ENCODE data around the gene HEG1.

DNA sequence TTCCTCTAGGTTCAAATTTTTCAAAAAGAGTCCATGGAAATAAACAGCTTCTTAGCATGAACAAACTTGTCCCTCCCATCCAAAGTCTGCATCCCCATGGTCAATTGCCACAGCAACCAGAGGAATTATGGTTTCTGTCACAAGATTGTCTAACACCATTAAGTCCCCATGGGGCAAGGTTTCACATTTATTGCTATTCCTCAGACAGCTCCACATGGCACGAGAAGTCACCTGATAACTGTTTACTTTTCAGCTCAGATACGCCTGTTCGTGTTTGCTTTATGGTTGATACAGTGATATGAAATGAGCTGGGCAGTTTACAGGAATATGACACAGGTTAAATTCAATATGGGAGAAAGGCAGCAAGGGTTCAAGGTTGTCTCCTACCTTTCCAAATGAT is 83.3 kb downstream of the HEG1 start:
- TF ChIP-seq, protein P1, sequence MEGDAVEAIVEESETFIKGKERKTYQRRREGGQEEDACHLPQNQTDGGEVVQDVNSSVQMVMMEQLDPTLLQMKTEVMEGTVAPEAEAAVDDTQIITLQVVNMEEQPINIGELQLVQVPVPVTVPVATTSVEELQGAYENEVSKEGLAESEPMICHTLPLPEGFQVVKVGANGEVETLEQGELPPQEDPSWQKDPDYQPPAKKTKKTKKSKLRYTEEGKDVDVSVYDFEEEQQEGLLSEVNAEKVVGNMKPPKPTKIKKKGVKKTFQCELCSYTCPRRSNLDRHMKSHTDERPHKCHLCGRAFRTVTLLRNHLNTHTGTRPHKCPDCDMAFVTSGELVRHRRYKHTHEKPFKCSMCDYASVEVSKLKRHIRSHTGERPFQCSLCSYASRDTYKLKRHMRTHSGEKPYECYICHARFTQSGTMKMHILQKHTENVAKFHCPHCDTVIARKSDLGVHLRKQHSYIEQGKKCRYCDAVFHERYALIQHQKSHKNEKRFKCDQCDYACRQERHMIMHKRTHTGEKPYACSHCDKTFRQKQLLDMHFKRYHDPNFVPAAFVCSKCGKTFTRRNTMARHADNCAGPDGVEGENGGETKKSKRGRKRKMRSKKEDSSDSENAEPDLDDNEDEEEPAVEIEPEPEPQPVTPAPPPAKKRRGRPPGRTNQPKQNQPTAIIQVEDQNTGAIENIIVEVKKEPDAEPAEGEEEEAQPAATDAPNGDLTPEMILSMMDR (IDR thresholded peaks at IDR 0.05; ENCODE audit: poor library complexity): no peak
- TF ChIP-seq EZH2 (IDR thresholded peaks at IDR 0.05; ENCODE audit: borderline replicate concordance): no peak
